HG03097 (cell line): ENCODE results near the gene OCA2.

Source experiments
- ATAC-seq: cut with Tn5 transposase; IDR thresholded peaks from one replicate; pipeline ENCODE4 v1.9.1; 2021; ENCODE audit not compliant: unreplicated experiment, low FRiP score

OCA2 gene

GRCh38 chr15:27831384-27832236 is 267.5 kb downstream of the OCA2 start:
- ATAC-seq = no peak

GRCh38 chr15:27828746-27829145 is 270.4 kb downstream of the OCA2 start:
- ATAC-seq = no peak

GRCh38 chr15:27826902-27827714 is 272.0 kb downstream of the OCA2 start:
- ATAC-seq = no peak

- ATAC-seq = no peak
Observed at GRCh38 chr15:27826411-27826810, 272.7 kb downstream of the OCA2 start.

- no peak for ATAC-seq
Observed at GRCh38 chr15:27824841-27825422, 274.2 kb downstream of the OCA2 start.

GRCh38 chr15:27821273-27821672 is 277.8 kb downstream of the OCA2 start:
- ATAC-seq = no peak

- no peak for ATAC-seq
Observed at GRCh38 chr15:27820722-27821121, 278.4 kb downstream of the OCA2 start.

- no peak for ATAC-seq
Observed at GRCh38 chr15:27820232-27820631, 278.9 kb downstream of the OCA2 start.

- no peak for ATAC-seq
Observed at GRCh38 chr15:27817258-27817657, 281.9 kb downstream of the OCA2 start.

GRCh38 chr15:27816790-27817189 is 282.3 kb downstream of the OCA2 start:
- no peak for ATAC-seq

GRCh38 chr15:27815035-27815434 is 284.1 kb downstream of the OCA2 start:
- ATAC-seq = no peak

GRCh38 chr15:27813139-27813538 is 286.0 kb downstream of the OCA2 start:
- ATAC-seq = no peak

- no peak for ATAC-seq
Observed at GRCh38 chr15:27808182-27808581, 290.9 kb downstream of the OCA2 start.

GRCh38 chr15:27807335-27807734 is 291.8 kb downstream of the OCA2 start:
- no peak for ATAC-seq

GRCh38 chr15:27806396-27806795 is 292.7 kb downstream of the OCA2 start:
- no peak for ATAC-seq

- ATAC-seq = no peak
Observed at GRCh38 chr15:27805261-27806220, 293.6 kb downstream of the OCA2 start.

GRCh38 chr15:27804569-27805260 is 294.4 kb downstream of the OCA2 start:
- ATAC-seq = no peak

GRCh38 chr15:27798807-27799206 is 300.3 kb downstream of the OCA2 start:
- ATAC-seq = no peak

- ATAC-seq = no peak
Observed at GRCh38 chr15:27797765-27798164, 301.4 kb downstream of the OCA2 start.
